T-helper 17 cell (primary cell): ENCODE measurements around the gene PXN. TPM values are rescaled to one million over a fixed set of nuclear protein-coding genes. Genes with fewer than 3 reads are reported as not detected.

Source experiments
- ATAC-seq: fragments of 150-1000 bp; cut with Tn5 transposase; 2 replicates; pipeline ENCODE4 v1.10.0; 2021; ENCODE audit warnings: mild to moderate bottlenecking, moderate library complexity
- DNase-seq, 3 donors: peaks; one replicate each; pipeline versions ENCODE4 v3.0.0 to v3.0.0-alpha.2; 2020 to 2021
- H3K9me3 ChIP-seq: one replicate; pipeline ENCODE4 v1.7.0; 2013; ENCODE audit warnings: low read length, mild to moderate bottlenecking; ENCODE audit not compliant: control insufficient read depth, poor library complexity, severe bottlenecking
- H3K27ac Mint-ChIP-seq: one replicate; pipeline ENCODE4 v1.8.0; 2022; ENCODE audit warnings: mild to moderate bottlenecking, moderate library complexity, mixed read lengths
- H3K27me3 Mint-ChIP-seq: one replicate; pipeline ENCODE4 v1.8.0; 2022; ENCODE audit warnings: mixed read lengths
- H3K36me3 Mint-ChIP-seq: one replicate; pipeline ENCODE4 v1.8.0; 2022; ENCODE audit warnings: low read depth, mixed read lengths
- H3K4me1 Mint-ChIP-seq: one replicate; pipeline ENCODE4 v1.8.0; 2022; ENCODE audit warnings: mild to moderate bottlenecking, mixed read lengths
- H3K4me3 Mint-ChIP-seq: one replicate; pipeline ENCODE4 v1.8.0; 2022; ENCODE audit warnings: mild to moderate bottlenecking, moderate library complexity, mixed read lengths
- total RNA-seq, 4 donors: library from RNA in 2 of 4; stranded (reverse) in 2 of 4; gene quantifications; one replicate each; pipeline ENCODE4 v1.2.3 and lab custom pipeline; 2022 to 2026

The PXN gene
- total RNA-seq, 2 donors from 2014 or later, result 155 to 190 TPM

- peak overlapping the region; percentile 93 for H3K27ac Mint-ChIP-seq
- ATAC-seq (no peak), DNase-seq (no peak)
- no peaks in the 10 kb centered on the region for H3K9me3 ChIP-seq
- H3K4me3 Mint-ChIP-seq, result peak overlapping the region; percentile 86
- peaks cover 64% of the 10 kb centered on the region for H3K4me1 Mint-ChIP-seq
- no peaks in the 10 kb centered on the region for H3K36me3 Mint-ChIP-seq
- no peaks in the 10 kb centered on the region for H3K27me3 Mint-ChIP-seq
These were observed 34.6 kb downstream of the PXN start for GRCh38 chr12:120230974-120231315.

GRCh38 chr12:120230326-120230973, 35.1 kb downstream of the PXN start:
- H3K4me3 Mint-ChIP-seq, result no peak overlapping the region
- ATAC-seq (no peak), DNase-seq (no peak)
- no peaks in the 10 kb centered on the region for H3K9me3 ChIP-seq
- H3K36me3 Mint-ChIP-seq, result no peaks in the 10 kb centered on the region
- peak overlapping the region; percentile 93 for H3K27ac Mint-ChIP-seq
- H3K4me1 Mint-ChIP-seq, result peaks cover 63% of the 10 kb centered on the region
- H3K27me3 Mint-ChIP-seq, result no peaks in the 10 kb centered on the region

GRCh38 chr12:120229487-120230325, 35.8 kb downstream of the PXN start:
- H3K27ac Mint-ChIP-seq, result peak overlapping the region; percentile 93
- no peaks in the 10 kb centered on the region for H3K9me3 ChIP-seq
- peak overlapping the region; percentile 85 for H3K4me3 Mint-ChIP-seq
- DNase-seq (no peak), ATAC-seq (no peak)
- H3K4me1 Mint-ChIP-seq, result peaks cover 64% of the 10 kb centered on the region
- H3K36me3 Mint-ChIP-seq, result no peaks in the 10 kb centered on the region
- H3K27me3 Mint-ChIP-seq, result no peaks in the 10 kb centered on the region

- no peak for DNase-seq
- no peak for ATAC-seq
- Mint-ChIP-seq H3K27me3 (no peaks in the 10 kb centered on the region), H3K4me3 (peak overlapping the region; percentile 85), H3K27ac (peak overlapping the region; percentile 93), H3K36me3 (no peaks in the 10 kb centered on the region), H3K4me1 (peaks cover 58% of the 10 kb centered on the region)
- no peaks in the 10 kb centered on the region for H3K9me3 ChIP-seq
These were observed 36.5 kb downstream of the PXN start for GRCh38 chr12:120229071-120229486.

- Mint-ChIP-seq H3K4me3 (peak overlapping the region; percentile 85), H3K4me1 (peaks cover 52% of the 10 kb centered on the region), H3K27ac (peak overlapping the region; percentile 93), H3K36me3 (no peaks in the 10 kb centered on the region), H3K27me3 (no peaks in the 10 kb centered on the region)
- peak; percentile 82 for ATAC-seq
- DNase-seq, result peak; percentile 77 to 86 (median 77)
- H3K9me3 ChIP-seq, result no peaks in the 10 kb centered on the region
These were observed 37.0 kb downstream of the PXN start for GRCh38 chr12:120228291-120229070.

GRCh38 chr12:120228041-120228290, 37.6 kb downstream of the PXN start:
- Mint-ChIP-seq H3K4me3 (peak overlapping the region; percentile 85), H3K27me3 (no peaks in the 10 kb centered on the region), H3K36me3 (no peaks in the 10 kb centered on the region), H3K27ac (peak overlapping the region; percentile 93), H3K4me1 (peaks cover 47% of the 10 kb centered on the region)
- no peak for DNase-seq
- no peaks in the 10 kb centered on the region for H3K9me3 ChIP-seq
- ATAC-seq, result peak; percentile 3

- DNase-seq (no peak), ATAC-seq (no peak)
- peaks cover 3% of the 10 kb centered on the region for H3K36me3 Mint-ChIP-seq
- no peaks in the 10 kb centered on the region for H3K27me3 Mint-ChIP-seq
- H3K9me3 ChIP-seq, result no peaks in the 10 kb centered on the region
- peaks cover 43% of the 10 kb centered on the region for H3K4me1 Mint-ChIP-seq
- H3K4me3 Mint-ChIP-seq, result peak overlapping the region; percentile 85
- peak overlapping the region; percentile 8 for H3K27ac Mint-ChIP-seq
These were observed 38.1 kb downstream of the PXN start for GRCh38 chr12:120227233-120228040.

GRCh38 chr12:120225852-120226640, 39.5 kb downstream of the PXN start:
- peak overlapping the region; percentile 86 for H3K27ac Mint-ChIP-seq
- ATAC-seq (peak; percentile 17), DNase-seq (no peak)
- H3K36me3 Mint-ChIP-seq, result peaks cover 3% of the 10 kb centered on the region
- peak overlapping the region; percentile 19 for H3K4me3 Mint-ChIP-seq
- H3K4me1 Mint-ChIP-seq, result peaks cover 29% of the 10 kb centered on the region
- H3K9me3 ChIP-seq, result no peaks in the 10 kb centered on the region
- no peaks in the 10 kb centered on the region for H3K27me3 Mint-ChIP-seq

- Mint-ChIP-seq H3K4me1 (peaks cover 30% of the 10 kb centered on the region), H3K36me3 (peaks cover 5% of the 10 kb centered on the region), H3K4me3 (no peak overlapping the region), H3K27me3 (no peaks in the 10 kb centered on the region), H3K27ac (peak overlapping the region; percentile 86)
- DNase-seq (no peak), ATAC-seq (no peak)
- H3K9me3 ChIP-seq, result no peaks in the 10 kb centered on the region
These were observed 40.4 kb downstream of the PXN start for GRCh38 chr12:120225200-120225558.

- no peak for ATAC-seq
- H3K4me1 Mint-ChIP-seq, result peaks cover 24% of the 10 kb centered on the region
These were observed 41.0 kb downstream of the PXN start for GRCh38 chr12:120224304-120225199.

GRCh38 chr12:120223458-120224303, 41.8 kb downstream of the PXN start:
- Mint-ChIP-seq H3K27me3 (no peaks in the 10 kb centered on the region), H3K4me3 (no peak overlapping the region), H3K27ac (peak overlapping the region; percentile 81), H3K4me1 (peaks cover 19% of the 10 kb centered on the region), H3K36me3 (peaks cover 7% of the 10 kb centered on the region)
- DNase-seq, result no peak
- no peak for ATAC-seq
- no peaks in the 10 kb centered on the region for H3K9me3 ChIP-seq

More at GRCh38 chr12:120224304-120225199, 41.0 kb downstream of the PXN start:
- Mint-ChIP-seq H3K27me3 (no peaks in the 10 kb centered on the region), H3K36me3 (peaks cover 7% of the 10 kb centered on the region), H3K4me3 (no peak overlapping the region), H3K27ac (peak overlapping the region; percentile 86)
- DNase-seq, result no peak
- no peaks in the 10 kb centered on the region for H3K9me3 ChIP-seq
